Measurements from ENCODE around the gene ANKK1.

The ANKK1 gene

GRCh38 chr11:113369411-113369810 is 18.2 kb upstream of the ANKK1 start:
- no peaks in the 10 kb centered on the region for H3K27me3 ChIP-seq (ENCODE audit: low read depth)
- H3K4me1 ChIP-seq, result no peaks in the 10 kb centered on the region
- H3K9me3 ChIP-seq, result no peaks in the 10 kb centered on the region
- no peak for DNase-seq (ENCODE audit: low spot score in 2 of 2)
- no peak overlapping the region for H3K4me3 ChIP-seq
- in situ Hi-C loops (cut with MboI; ENCODE audit: low sequenced_read_pairs), result no loop called here
- no peaks in the 10 kb centered on the region for H3K36me3 ChIP-seq (replicated peaks)

- no peaks in the 10 kb centered on the region for H3K9me3 ChIP-seq
- in situ Hi-C loops (cut with MboI; ENCODE audit: low sequenced_read_pairs), result no loop called here
- H3K4me1 ChIP-seq, result no peaks in the 10 kb centered on the region
- H3K36me3 ChIP-seq (replicated peaks), result no peaks in the 10 kb centered on the region
- H3K27me3 ChIP-seq (ENCODE audit: low read depth), result no peaks in the 10 kb centered on the region
- H3K4me3 ChIP-seq, result no peak overlapping the region
- no peak for DNase-seq (ENCODE audit: low spot score in 2 of 2)
Observed at GRCh38 chr11:113370634-113371033, 16.9 kb upstream of the ANKK1 start.

GRCh38 chr11:113372309-113372708 is 15.3 kb upstream of the ANKK1 start:
- Histone ChIP-seq H3K36me3 (replicated peaks) (no peaks in the 10 kb centered on the region), H3K4me1 (no peaks in the 10 kb centered on the region), H3K27me3 (ENCODE audit: low read depth) (no peaks in the 10 kb centered on the region), H3K9me3 (no peaks in the 10 kb centered on the region), H3K4me3 (no peak overlapping the region)
- in situ Hi-C loops (cut with MboI; ENCODE audit: low sequenced_read_pairs), result no loop called here
- DNase-seq (ENCODE audit: low spot score in 2 of 2), result no peak

- Histone ChIP-seq H3K4me3 (no peak overlapping the region), H3K36me3 (replicated peaks) (no peaks in the 10 kb centered on the region), H3K27me3 (ENCODE audit: low read depth) (no peaks in the 10 kb centered on the region), H3K4me1 (no peaks in the 10 kb centered on the region), H3K9me3 (no peaks in the 10 kb centered on the region)
- in situ Hi-C loops (cut with MboI; ENCODE audit: low sequenced_read_pairs), result no loop called here
- no peak for DNase-seq (ENCODE audit: low spot score in 2 of 2)
Observed at GRCh38 chr11:113373306-113373705, 14.3 kb upstream of the ANKK1 start.

- H3K4me1 ChIP-seq, result no peaks in the 10 kb centered on the region
- H3K36me3 ChIP-seq (replicated peaks), result no peaks in the 10 kb centered on the region
- H3K9me3 ChIP-seq, result no peaks in the 10 kb centered on the region
- no peaks in the 10 kb centered on the region for H3K27me3 ChIP-seq (ENCODE audit: low read depth)
- no peak for DNase-seq (ENCODE audit: low spot score in 2 of 2)
- no peak overlapping the region for H3K4me3 ChIP-seq
- in situ Hi-C loops (cut with MboI; ENCODE audit: low sequenced_read_pairs), result no loop called here
Observed at GRCh38 chr11:113373981-113374560, 13.5 kb upstream of the ANKK1 start.

- DNase-seq (ENCODE audit: low spot score in 2 of 2), result no peak
- in situ Hi-C loops (cut with MboI; ENCODE audit: low sequenced_read_pairs), result no loop called here
- Histone ChIP-seq H3K27me3 (ENCODE audit: low read depth) (no peaks in the 10 kb centered on the region), H3K9me3 (no peaks in the 10 kb centered on the region), H3K4me3 (no peak overlapping the region), H3K4me1 (no peaks in the 10 kb centered on the region), H3K36me3 (replicated peaks) (no peaks in the 10 kb centered on the region)
Observed at GRCh38 chr11:113375402-113375801, 12.2 kb upstream of the ANKK1 start.

GRCh38 chr11:113376156-113376555 is 11.4 kb upstream of the ANKK1 start:
- no peaks in the 10 kb centered on the region for H3K36me3 ChIP-seq (replicated peaks)

GRCh38 chr11:113377681-113378412 is 9.7 kb upstream of the ANKK1 start:
- no peak for DNase-seq (ENCODE audit: low spot score in 2 of 2)
- H3K27me3 ChIP-seq (ENCODE audit: low read depth), result no peaks in the 10 kb centered on the region
- H3K4me3 ChIP-seq, result no peak overlapping the region
- in situ Hi-C loops (cut with MboI; ENCODE audit: low sequenced_read_pairs), result no loop called here
- H3K4me1 ChIP-seq, result no peaks in the 10 kb centered on the region
- H3K36me3 ChIP-seq (replicated peaks), result no peaks in the 10 kb centered on the region
- no peaks in the 10 kb centered on the region for H3K9me3 ChIP-seq

More at GRCh38 chr11:113376156-113376555, 11.4 kb upstream of the ANKK1 start:
- H3K4me3 ChIP-seq, result no peak overlapping the region
- in situ Hi-C loops (cut with MboI; ENCODE audit: low sequenced_read_pairs), result no loop called here
- DNase-seq (ENCODE audit: low spot score in 2 of 2), result no peak
- H3K4me1 ChIP-seq, result no peaks in the 10 kb centered on the region
- H3K27me3 ChIP-seq (ENCODE audit: low read depth), result no peaks in the 10 kb centered on the region
- no peaks in the 10 kb centered on the region for H3K9me3 ChIP-seq

GRCh38 chr11:113378692-113379091 is 8.9 kb upstream of the ANKK1 start:
- Histone ChIP-seq H3K36me3 (replicated peaks) (no peaks in the 10 kb centered on the region), H3K4me1 (no peaks in the 10 kb centered on the region), H3K27me3 (ENCODE audit: low read depth) (peaks cover 2% of the 10 kb centered on the region; the same call in 1 of the 2 replicates), H3K9me3 (no peaks in the 10 kb centered on the region), H3K4me3 (no peak overlapping the region)
- in situ Hi-C loops (cut with MboI; ENCODE audit: low sequenced_read_pairs), result no loop called here
- no peak for DNase-seq (ENCODE audit: low spot score in 2 of 2)

GRCh38 chr11:113382121-113382520 is 5.5 kb upstream of the ANKK1 start:
- no peaks in the 10 kb centered on the region for H3K36me3 ChIP-seq (replicated peaks)
- no peak overlapping the region for H3K4me3 ChIP-seq
- no peaks in the 10 kb centered on the region for H3K4me1 ChIP-seq
- in situ Hi-C loops (cut with MboI; ENCODE audit: low sequenced_read_pairs), result no loop called here
- H3K27me3 ChIP-seq (ENCODE audit: low read depth), result peaks cover 3% of the 10 kb centered on the region; the same call in 1 of the 2 replicates
- DNase-seq (ENCODE audit: low spot score in 2 of 2), result no peak
- no peaks in the 10 kb centered on the region for H3K9me3 ChIP-seq

GRCh38 chr11:113384551-113384950 is 3.0 kb upstream of the ANKK1 start:
- DNase-seq (ENCODE audit: low spot score in 2 of 2), result no peak
- no peaks in the 10 kb centered on the region for H3K4me1 ChIP-seq
- no peaks in the 10 kb centered on the region for H3K9me3 ChIP-seq
- in situ Hi-C loops (cut with MboI; ENCODE audit: low sequenced_read_pairs), result no loop called here
- H3K4me3 ChIP-seq, result no peak overlapping the region
- H3K27me3 ChIP-seq (ENCODE audit: low read depth), result peaks cover 15% of the 10 kb centered on the region; the same call in 1 of the 2 replicates
- H3K36me3 ChIP-seq (replicated peaks), result no peaks in the 10 kb centered on the region

- no peaks in the 10 kb centered on the region for H3K9me3 ChIP-seq
- no peak overlapping the region for H3K4me3 ChIP-seq
- no peaks in the 10 kb centered on the region for H3K4me1 ChIP-seq
- H3K27me3 ChIP-seq (ENCODE audit: low read depth), result peaks cover 15% of the 10 kb centered on the region; the same call in 1 of the 2 replicates
- no peaks in the 10 kb centered on the region for H3K36me3 ChIP-seq (replicated peaks)
- no peak for DNase-seq (ENCODE audit: low spot score in 2 of 2)
- in situ Hi-C loops (cut with MboI; ENCODE audit: low sequenced_read_pairs), result no loop called here
Observed at GRCh38 chr11:113385749-113386148, 1.8 kb upstream of the ANKK1 start.

- no peaks in the 10 kb centered on the region for H3K4me1 ChIP-seq
- in situ Hi-C loops (cut with MboI; ENCODE audit: low sequenced_read_pairs), result no loop called here
- no peaks in the 10 kb centered on the region for H3K36me3 ChIP-seq (replicated peaks)
- H3K9me3 ChIP-seq, result no peaks in the 10 kb centered on the region
- no peak overlapping the region for H3K4me3 ChIP-seq
- H3K27me3 ChIP-seq (ENCODE audit: low read depth), result peaks cover 15% of the 10 kb centered on the region; the same call in 1 of the 2 replicates
- DNase-seq (ENCODE audit: low spot score in 2 of 2), result no peak
Observed at GRCh38 chr11:113386866-113387265, 713 bp upstream of the ANKK1 start.

- Histone ChIP-seq H3K27me3 (ENCODE audit: low read depth) (0 out of 2 replicates have a peak, but pooled peaks cover 12% of the 10 kb centered on the region), H3K4me1 (no peaks in the 10 kb centered on the region), H3K36me3 (replicated peaks) (no peaks in the 10 kb centered on the region), H3K9me3 (no peaks in the 10 kb centered on the region), H3K4me3 (no peak overlapping the region)
- DNase-seq (ENCODE audit: low spot score in 2 of 2), result no peak
- in situ Hi-C loops (cut with MboI; ENCODE audit: low sequenced_read_pairs), result no loop called here
Observed at GRCh38 chr11:113389272-113389671, 1.7 kb downstream of the ANKK1 start.
